BJ (cell line): ENCODE results near the gene ARHGAP18. TPM values are rescaled to one million over a fixed set of nuclear protein-coding genes. Genes with fewer than 3 reads are reported as not detected.

Source experiments
- CTCF ChIA-PET: fragments of 350-600 bp; formaldehyde crosslinking; extraction: SDS; loops from one replicate; lab custom pipeline; 2021; ENCODE audit warnings: antibody characterized with exemption, inconsistent platforms; lab: Yijun Ruan, JAX
- POLR2A ChIA-PET: fragments of 300-600 bp; sonication (Branson Sonifier 250); formaldehyde crosslinking; extraction: SDS; loops from one replicate; lab custom pipeline; 2021; ENCODE audit warnings: antibody characterized with exemption; lab: Charles Lee
- DNase-seq: peaks from one replicate; pipeline ENCODE4 v3.0.0-alpha.2; 2011; ENCODE audit warnings: low read depth
- H3K27me3 ChIP-seq: 2 replicates; pipeline ENCODE4 v1.6.0; 2011; ENCODE audit warnings: low read length; ENCODE audit not compliant: control insufficient read depth, insufficient read depth
- H3K36me3 ChIP-seq: 2 replicates; pipeline ENCODE4 v1.5.1; 2011; ENCODE audit warnings: low read length; ENCODE audit not compliant: control insufficient read depth, insufficient read depth
- H3K4me3 ChIP-seq: 2 replicates; pipeline ENCODE4 v1.5.1; 2011; ENCODE audit warnings: low read depth, mild to moderate bottlenecking, control low read depth, low read length
- CTCF ChIP-seq: IDR thresholded peaks from 2 replicates; pipeline ENCODE4 v1.5.1; 2011; ENCODE audit warnings: low read depth, mild to moderate bottlenecking, control low read depth, inconsistent platforms, low read length, moderate library complexity; ENCODE audit not compliant: insufficient read depth
- polyA plus RNA-seq: library from polyadenylated mRNA; depleted of rRNA; stranded (reverse); fragments of >200 nt; gene quantifications from 2 replicates; pipeline ENCODE4 v1.2.3, GENCODE V29; 2011

Gene ARHGAP18
- polyA plus RNA-seq, 1 experiment, result 9.8 TPM

- no peak for TF ChIP-seq CTCF
- H3K4me3 ChIP-seq, result no peak overlapping the region
- H3K36me3 ChIP-seq, result no peaks in the 10 kb centered on the region
- ChIA-PET POLR2A (no interaction called here), CTCF (interaction anchor here (0.8 to 1.5 kb wide), 2 partner anchors 13 to 15 kb away, joined by 3 read pairs; no protein-coding TSS in a partner anchor)
- no peak for DNase-seq
- H3K27me3 ChIP-seq, result no peaks in the 10 kb centered on the region
Observed at GRCh38 chr6:129552413-129552812, 157.6 kb downstream of the ARHGAP18 start.

- ChIA-PET POLR2A (no interaction called here), CTCF (interaction anchor here (1.3 to 1.5 kb wide), 2 partner anchors 14 to 16 kb away, joined by 3 read pairs; no protein-coding TSS in a partner anchor)
- H3K4me3 ChIP-seq, result no peak overlapping the region
- no peaks in the 10 kb centered on the region for H3K36me3 ChIP-seq
- no peak for TF ChIP-seq CTCF
- no peaks in the 10 kb centered on the region for H3K27me3 ChIP-seq
- DNase-seq, result no peak
Observed at GRCh38 chr6:129551486-129551885, 158.5 kb downstream of the ARHGAP18 start.

- CTCF ChIA-PET, result no interaction called here
- Histone ChIP-seq H3K4me3 (no peak overlapping the region), H3K27me3 (no peaks in the 10 kb centered on the region), H3K36me3 (no peaks in the 10 kb centered on the region)
- no peak for TF ChIP-seq CTCF
- DNase-seq, result no peak
- POLR2A ChIA-PET, result no interaction called here
Observed at GRCh38 chr6:129546702-129547101, 163.3 kb downstream of the ARHGAP18 start.

- ChIA-PET CTCF (interaction anchor here (0.8 kb wide), 1 partner anchor 26 kb away, joined by 4 read pairs; no protein-coding TSS in a partner anchor), POLR2A (no interaction called here)
- no peak overlapping the region for H3K4me3 ChIP-seq
- no peak for TF ChIP-seq CTCF
- H3K36me3 ChIP-seq, result no peaks in the 10 kb centered on the region
- no peak for DNase-seq
- H3K27me3 ChIP-seq, result no peaks in the 10 kb centered on the region
Observed at GRCh38 chr6:129544892-129545612, 164.9 kb downstream of the ARHGAP18 start.

- Histone ChIP-seq H3K27me3 (no peaks in the 10 kb centered on the region), H3K36me3 (no peaks in the 10 kb centered on the region), H3K4me3 (no peak overlapping the region)
- DNase-seq, result no peak
- no peak for TF ChIP-seq CTCF
- ChIA-PET CTCF (interaction anchor here (0.8 kb wide), 1 partner anchor 25 kb away, joined by 4 read pairs; no protein-coding TSS in a partner anchor), POLR2A (no interaction called here)
Observed at GRCh38 chr6:129543981-129544380, 166.0 kb downstream of the ARHGAP18 start.
